ENCODE results near the gene FLII.

Gene FLII

GRCh38 chr17:18256351-18256750 lies 2.2 kb downstream of the FLII start:
- Histone ChIP-seq H2BK120ac (ENCODE audit: low read depth, low read length) (no peak overlapping the region), H2AK5ac (ENCODE audit: low read length, severe bottlenecking) (no peak overlapping the region), H4K91ac (ENCODE audit: low read length) (no peak overlapping the region), H3K4me3 (ENCODE audit: insufficient read depth in 1 of 2, low read depth in 1 of 2, low read length in 2 of 2) (peak overlapping the region in 1 of 2 experiments; percentile 91), H3K4me1 (ENCODE audit: control insufficient read depth, insufficient read depth, low read depth, low read length) (peaks cover 34% of the 10 kb centered on the region), H2BK12ac (ENCODE audit: low read length in 2 of 2) (no peak overlapping the region), H2BK5ac (ENCODE audit: low read depth, low read length, poor library complexity, severe bottlenecking) (no peak overlapping the region), H3K14ac (ENCODE audit: low read length in 2 of 2) (no peak overlapping the region), H3K4ac (ENCODE audit: low read depth in 1 of 2, low read length in 2 of 2) (no peak overlapping the region), H3K18ac (ENCODE audit: low read depth in 1 of 2, low read length in 2 of 2) (no peak overlapping the region), H2BK15ac (ENCODE audit: low read depth, poor library complexity, severe bottlenecking) (no peak overlapping the region), H4K8ac (ENCODE audit: low read length) (no peak overlapping the region), H2AFZ (ENCODE audit: low read depth, low read length) (no peak overlapping the region), H3K23ac (ENCODE audit: low read length in 2 of 2) (no peak overlapping the region), H3K27ac (ENCODE audit: low read length, poor library complexity, severe bottlenecking) (no peak overlapping the region), H3K27me3 (ENCODE audit: control insufficient read depth in 1 of 2, insufficient read depth in 1 of 2, low read length in 2 of 2) (no peaks in the 10 kb centered on the region), H3K9me3 (ENCODE audit: control insufficient read depth, low read length) (no peaks in the 10 kb centered on the region), H3K36me3 (ENCODE audit: control insufficient read depth in 1 of 2, insufficient read depth in 2 of 2, low read depth in 1 of 2, low read length in 2 of 2) (peaks cover 55 to 56% of the 10 kb centered on the region in 2 experiments), H3K9ac (ENCODE audit: low read length) (peak overlapping the region; percentile 95), H3K4me2 (ENCODE audit: low read length, poor library complexity, severe bottlenecking) (no peak overlapping the region), H3K79me1 (replicated peaks; ENCODE audit: low read length, poor library complexity, severe bottlenecking) (peaks cover 37% of the 10 kb centered on the region)
- 93% methylated on average over 11 of the region's 11 CpGs for WGBS
- DNase-seq, result no peak

- H4K8ac ChIP-seq (ENCODE audit: low read length), result no peak overlapping the region
- no peaks in the 10 kb centered on the region for H3K9me3 ChIP-seq (ENCODE audit: control insufficient read depth, low read length)
- H2BK15ac ChIP-seq (ENCODE audit: low read depth, poor library complexity, severe bottlenecking), result no peak overlapping the region
- no peak overlapping the region for H3K14ac ChIP-seq (ENCODE audit: low read length in 2 of 2)
- DNase-seq, result no peak
- H4K91ac ChIP-seq (ENCODE audit: low read length), result no peak overlapping the region
- H3K4me2 ChIP-seq (ENCODE audit: low read length, poor library complexity, severe bottlenecking), result no peak overlapping the region
- H3K36me3 ChIP-seq (ENCODE audit: control insufficient read depth in 1 of 2, insufficient read depth in 2 of 2, low read depth in 1 of 2, low read length in 2 of 2), result peaks cover 68 to 69% of the 10 kb centered on the region in 2 experiments
- H2BK120ac ChIP-seq (ENCODE audit: low read depth, low read length), result no peak overlapping the region
- no peak overlapping the region for H3K4me3 ChIP-seq (ENCODE audit: insufficient read depth in 1 of 2, low read depth in 1 of 2, low read length in 2 of 2)
- H3K23ac ChIP-seq (ENCODE audit: low read length in 2 of 2), result no peak overlapping the region
- H3K9ac ChIP-seq (ENCODE audit: low read length), result no peak overlapping the region
- no peak overlapping the region for H2AFZ ChIP-seq (ENCODE audit: low read depth, low read length)
- peaks cover 31% of the 10 kb centered on the region for H3K4me1 ChIP-seq (ENCODE audit: control insufficient read depth, insufficient read depth, low read depth, low read length)
- no peak overlapping the region for H3K18ac ChIP-seq (ENCODE audit: low read depth in 1 of 2, low read length in 2 of 2)
- no peak overlapping the region for H3K27ac ChIP-seq (ENCODE audit: low read length, poor library complexity, severe bottlenecking)
- no peak overlapping the region for H3K4ac ChIP-seq (ENCODE audit: low read depth in 1 of 2, low read length in 2 of 2)
- no peak overlapping the region for H2BK5ac ChIP-seq (ENCODE audit: low read depth, low read length, poor library complexity, severe bottlenecking)
- no peaks in the 10 kb centered on the region for H3K27me3 ChIP-seq (ENCODE audit: control insufficient read depth in 1 of 2, insufficient read depth in 1 of 2, low read length in 2 of 2)
- H2AK5ac ChIP-seq (ENCODE audit: low read length, severe bottlenecking), result no peak overlapping the region
- H2BK12ac ChIP-seq (ENCODE audit: low read length in 2 of 2), result no peak overlapping the region
- H3K79me1 ChIP-seq (replicated peaks; ENCODE audit: low read length, poor library complexity, severe bottlenecking), result peaks cover 48% of the 10 kb centered on the region
- over 99% methylated on average over 7 of the region's 8 CpGs for WGBS
These were observed 3.5 kb downstream of the FLII start for GRCh38 chr17:18254888-18255649.

- Histone ChIP-seq H2BK15ac (ENCODE audit: low read depth, poor library complexity, severe bottlenecking) (no peak overlapping the region), H3K4me3 (ENCODE audit: insufficient read depth in 1 of 2, low read depth in 1 of 2, low read length in 2 of 2) (no peak overlapping the region), H2BK12ac (ENCODE audit: low read length in 2 of 2) (no peak overlapping the region), H3K4me1 (ENCODE audit: control insufficient read depth, insufficient read depth, low read depth, low read length) (peaks cover 24% of the 10 kb centered on the region), H3K27me3 (ENCODE audit: control insufficient read depth in 1 of 2, insufficient read depth in 1 of 2, low read length in 2 of 2) (no peaks in the 10 kb centered on the region), H3K9me3 (ENCODE audit: control insufficient read depth, low read length) (no peaks in the 10 kb centered on the region), H3K18ac (ENCODE audit: low read depth in 1 of 2, low read length in 2 of 2) (no peak overlapping the region), H2BK5ac (ENCODE audit: low read depth, low read length, poor library complexity, severe bottlenecking) (no peak overlapping the region), H3K14ac (ENCODE audit: low read length in 2 of 2) (no peak overlapping the region), H4K91ac (ENCODE audit: low read length) (no peak overlapping the region), H3K79me1 (replicated peaks; ENCODE audit: low read length, poor library complexity, severe bottlenecking) (peaks cover 49% of the 10 kb centered on the region), H2BK120ac (ENCODE audit: low read depth, low read length) (no peak overlapping the region), H2AFZ (ENCODE audit: low read depth, low read length) (no peak overlapping the region), H3K23ac (ENCODE audit: low read length in 2 of 2) (no peak overlapping the region), H3K4me2 (ENCODE audit: low read length, poor library complexity, severe bottlenecking) (no peak overlapping the region), H3K9ac (ENCODE audit: low read length) (no peak overlapping the region), H3K4ac (ENCODE audit: low read depth in 1 of 2, low read length in 2 of 2) (no peak overlapping the region), H2AK5ac (ENCODE audit: low read length, severe bottlenecking) (no peak overlapping the region), H3K36me3 (ENCODE audit: control insufficient read depth in 1 of 2, insufficient read depth in 2 of 2, low read depth in 1 of 2, low read length in 2 of 2) (peaks cover 72 to 75% of the 10 kb centered on the region in 2 experiments), H3K27ac (ENCODE audit: low read length, poor library complexity, severe bottlenecking) (no peak overlapping the region), H4K8ac (ENCODE audit: low read length) (no peak overlapping the region)
- DNase-seq, result no peak
- 96% methylated on average over 21 of the region's 27 CpGs for WGBS
These were observed 4.4 kb downstream of the FLII start for GRCh38 chr17:18253947-18254821.

GRCh38 chr17:18253187-18253884 lies 5.2 kb downstream of the FLII start:
- WGBS, result 94% methylated on average over 16 of the region's 16 CpGs
- Histone ChIP-seq H2BK15ac (ENCODE audit: low read depth, poor library complexity, severe bottlenecking) (no peak overlapping the region), H2AK5ac (ENCODE audit: low read length, severe bottlenecking) (no peak overlapping the region), H2AFZ (ENCODE audit: low read depth, low read length) (no peak overlapping the region), H3K4me3 (ENCODE audit: insufficient read depth in 1 of 2, low read depth in 1 of 2, low read length in 2 of 2) (no peak overlapping the region), H2BK120ac (ENCODE audit: low read depth, low read length) (no peak overlapping the region), H3K18ac (ENCODE audit: low read depth in 1 of 2, low read length in 2 of 2) (no peak overlapping the region), H4K8ac (ENCODE audit: low read length) (no peak overlapping the region), H3K36me3 (ENCODE audit: control insufficient read depth in 1 of 2, insufficient read depth in 2 of 2, low read depth in 1 of 2, low read length in 2 of 2) (peaks cover 81 to 83% of the 10 kb centered on the region in 2 experiments), H2BK12ac (ENCODE audit: low read length in 2 of 2) (no peak overlapping the region), H3K79me1 (replicated peaks; ENCODE audit: low read length, poor library complexity, severe bottlenecking) (peaks cover 49% of the 10 kb centered on the region), H2BK5ac (ENCODE audit: low read depth, low read length, poor library complexity, severe bottlenecking) (no peak overlapping the region), H3K23ac (ENCODE audit: low read length in 2 of 2) (no peak overlapping the region), H3K4me1 (ENCODE audit: control insufficient read depth, insufficient read depth, low read depth, low read length) (peaks cover 21% of the 10 kb centered on the region), H3K9me3 (ENCODE audit: control insufficient read depth, low read length) (no peaks in the 10 kb centered on the region), H3K27me3 (ENCODE audit: control insufficient read depth in 1 of 2, insufficient read depth in 1 of 2, low read length in 2 of 2) (no peaks in the 10 kb centered on the region), H3K14ac (ENCODE audit: low read length in 2 of 2) (no peak overlapping the region), H3K9ac (ENCODE audit: low read length) (no peak overlapping the region), H3K4ac (ENCODE audit: low read depth in 1 of 2, low read length in 2 of 2) (no peak overlapping the region), H3K4me2 (ENCODE audit: low read length, poor library complexity, severe bottlenecking) (no peak overlapping the region), H3K27ac (ENCODE audit: low read length, poor library complexity, severe bottlenecking) (no peak overlapping the region), H4K91ac (ENCODE audit: low read length) (peak overlapping the region; percentile 2)
- no peak for DNase-seq

Data from mesenchymal stem cell (in vitro differentiated cells and primary cell).